ENCODE results near the gene TENT4A.

TENT4A gene

GRCh38 chr5:6750142-6750840, 37.1 kb downstream of the TENT4A start:
- no peak for DNase-seq (ENCODE audit: low read depth in 3 of 3, low spot score in 1 of 3)

- no peak for DNase-seq (ENCODE audit: low read depth in 3 of 3, low spot score in 1 of 3)
These were observed 37.9 kb downstream of the TENT4A start for GRCh38 chr5:6750951-6751685.

GRCh38 chr5:6752236-6752635, 39.0 kb downstream of the TENT4A start:
- DNase-seq (ENCODE audit: low read depth in 3 of 3, low spot score in 1 of 3): no peak

- DNase-seq (ENCODE audit: low read depth in 3 of 3, low spot score in 1 of 3): no peak
These were observed 39.5 kb downstream of the TENT4A start for GRCh38 chr5:6752782-6753181.

GRCh38 chr5:6753851-6754250, 40.6 kb downstream of the TENT4A start:
- no peak for DNase-seq (ENCODE audit: low read depth in 3 of 3, low spot score in 1 of 3)

GRCh38 chr5:6754766-6755165, 41.5 kb downstream of the TENT4A start:
- no peak for DNase-seq (ENCODE audit: low read depth in 3 of 3, low spot score in 1 of 3)

GRCh38 chr5:6755519-6755918, 42.3 kb downstream of the TENT4A start:
- no peak for DNase-seq (ENCODE audit: low read depth in 3 of 3, low spot score in 1 of 3)

GRCh38 chr5:6755941-6756340, 42.7 kb downstream of the TENT4A start:
- no peak for DNase-seq (ENCODE audit: low read depth in 3 of 3, low spot score in 1 of 3)

GRCh38 chr5:6757414-6757969, 44.3 kb downstream of the TENT4A start:
- no peak for DNase-seq (ENCODE audit: low read depth in 3 of 3, low spot score in 1 of 3)

- DNase-seq (ENCODE audit: low read depth in 3 of 3, low spot score in 1 of 3): no peak
These were observed 45.0 kb downstream of the TENT4A start for GRCh38 chr5:6758236-6758635.

- no peak for DNase-seq (ENCODE audit: low read depth in 3 of 3, low spot score in 1 of 3)
These were observed 45.5 kb downstream of the TENT4A start for GRCh38 chr5:6758706-6759105.

- no peak for DNase-seq (ENCODE audit: low read depth in 3 of 3, low spot score in 1 of 3)
These were observed 46.2 kb downstream of the TENT4A start for GRCh38 chr5:6759401-6759800.

GRCh38 chr5:6759983-6760382, 46.8 kb downstream of the TENT4A start:
- no peak for DNase-seq (ENCODE audit: low read depth in 3 of 3, low spot score in 1 of 3)

GRCh38 chr5:6760686-6761085, 47.5 kb downstream of the TENT4A start:
- DNase-seq (ENCODE audit: low read depth in 3 of 3, low spot score in 1 of 3): no peak

- DNase-seq (ENCODE audit: low read depth in 3 of 3, low spot score in 1 of 3): no peak
These were observed 48.1 kb downstream of the TENT4A start for GRCh38 chr5:6761333-6761732.

GRCh38 chr5:6762116-6762515, 48.9 kb downstream of the TENT4A start:
- DNase-seq (ENCODE audit: low read depth in 3 of 3, low spot score in 1 of 3): no peak

- no peak for DNase-seq (ENCODE audit: low read depth in 3 of 3, low spot score in 1 of 3)
These were observed 49.5 kb downstream of the TENT4A start for GRCh38 chr5:6762697-6763096.

- no peak for DNase-seq (ENCODE audit: low read depth in 3 of 3, low spot score in 1 of 3)
These were observed 50.0 kb downstream of the TENT4A start for GRCh38 chr5:6763191-6763590.

GRCh38 chr5:6765612-6766525, 52.6 kb downstream of the TENT4A start:
- peak in 2 of 3 donors; percentile 16 to 31 for DNase-seq (ENCODE audit: low read depth in 3 of 3, low spot score in 1 of 3)

- DNase-seq (ENCODE audit: low read depth in 3 of 3, low spot score in 1 of 3): peak in 2 of 3 donors; percentile 12 to 31
These were observed 53.4 kb downstream of the TENT4A start for GRCh38 chr5:6766604-6767093.

GRCh38 chr5:6767481-6768063, 54.3 kb downstream of the TENT4A start:
- DNase-seq (ENCODE audit: low read depth in 3 of 3, low spot score in 1 of 3): no peak
